Liver (tissue), 9 donors: ENCODE results near the gene SETD1B. TPM values are rescaled to one million over a fixed set of nuclear protein-coding genes. Genes with fewer than 3 reads are reported as not detected.

Experiments
- DNase-seq: peaks from one replicate; pipeline ENCODE4 v3.0.0-alpha.2; 2017; ENCODE audit warnings: low spot score
- H3K27ac ChIP-seq, 2 donors: one replicate each; pipeline ENCODE4 v1.7.0; 2013; ENCODE audit warnings: inconsistent platforms in 2 of 2, low read length in 2 of 2, control low read depth in 1 of 2, low read depth in 1 of 2, mild to moderate bottlenecking in 1 of 2
- H3K27me3 ChIP-seq, 4 donors: one replicate each; pipeline versions ENCODE4 v1.6.1 to v1.7.0; 2013; ENCODE audit warnings: low read length in 3 of 4, inconsistent platforms in 1 of 4, mild to moderate bottlenecking in 1 of 4, moderate library complexity in 1 of 4; ENCODE audit not compliant: control insufficient read depth in 4 of 4, insufficient read depth in 4 of 4
- H3K36me3 ChIP-seq, 4 donors: one replicate each; pipeline versions ENCODE4 v1.6.1 to v1.7.0; 2013; ENCODE audit warnings: low read length in 3 of 4, mild to moderate bottlenecking in 3 of 4, low read depth in 1 of 4, moderate library complexity in 1 of 4; ENCODE audit not compliant: control insufficient read depth in 4 of 4, insufficient read depth in 3 of 4
- H3K4me1 ChIP-seq, 4 donors: one replicate each; pipeline versions ENCODE4 v1.6.1 to v1.7.0; 2013; ENCODE audit warnings: low read length in 3 of 4, mild to moderate bottlenecking in 3 of 4, moderate library complexity in 1 of 4; ENCODE audit not compliant: control insufficient read depth in 4 of 4, insufficient read depth in 4 of 4
- H3K4me3 ChIP-seq, 3 donors: one replicate each; pipeline versions ENCODE4 v1.6.1 to v1.7.0; 2013; ENCODE audit warnings: low read length in 3 of 3, control low read depth in 1 of 3, low read depth in 1 of 3, mild to moderate bottlenecking in 1 of 3
- H3K9ac ChIP-seq, 2 donors: one replicate each; pipeline ENCODE4 v1.7.0; 2013; ENCODE audit warnings: low read length in 2 of 2, mild to moderate bottlenecking in 2 of 2, moderate library complexity in 2 of 2, control low read depth in 1 of 2, low read depth in 1 of 2
- H3K9me3 ChIP-seq, 4 donors: one replicate each; pipeline versions ENCODE4 v1.6.1 to v1.7.0; 2013; ENCODE audit warnings: low read length in 3 of 4; ENCODE audit not compliant: control insufficient read depth in 4 of 4
- EGR1 ChIP-seq, 2 donors: IDR thresholded peaks; 2 replicates each; pipeline ENCODE4 v1.6.1; 2016 to 2018; ENCODE audit warnings: antibody characterized with exemption in 2 of 2, low read depth in 2 of 2
- FOXA1 ChIP-seq: IDR thresholded peaks from 2 replicates; pipeline ENCODE4 v1.6.1; 2016; ENCODE audit warnings: antibody characterized with exemption
- FOXA2 ChIP-seq: IDR thresholded peaks from 2 replicates; pipeline ENCODE4 v1.6.1; 2016; ENCODE audit warnings: antibody characterized with exemption
- GABPA ChIP-seq, 2 donors: IDR thresholded peaks in 1 of 2; conservative IDR thresholded peaks in 1 of 2; 2 replicates each; pipeline ENCODE4 v1.6.1; 2016; ENCODE audit warnings: antibody characterized with exemption in 2 of 2, mild to moderate bottlenecking in 1 of 2, moderate library complexity in 1 of 2
- HNF4A ChIP-seq, 2 donors: conservative IDR thresholded peaks; 2 replicates each; pipeline ENCODE4 v1.6.1; 2016; ENCODE audit warnings: antibody characterized with exemption in 2 of 2, mild to moderate bottlenecking in 2 of 2
- HNF4G ChIP-seq: IDR thresholded peaks from 2 replicates; pipeline ENCODE4 v1.6.1; 2016; ENCODE audit warnings: antibody characterized with exemption
- JUND ChIP-seq, 2 donors: IDR thresholded peaks; 2 replicates each; pipeline ENCODE4 v1.6.1; 2016; ENCODE audit warnings: antibody characterized with exemption in 2 of 2
- NR2F2 ChIP-seq: IDR thresholded peaks from 2 replicates; pipeline ENCODE4 v1.6.1; 2016; ENCODE audit warnings: antibody characterized with exemption
- RAD21 ChIP-seq, 2 donors: IDR thresholded peaks; 2 replicates each; pipeline ENCODE4 v1.6.1; 2016; ENCODE audit warnings: antibody characterized with exemption in 2 of 2, mild to moderate bottlenecking in 2 of 2
- RXRA ChIP-seq, 2 donors: IDR thresholded peaks; 2 replicates each; pipeline ENCODE4 v1.6.1; 2017 to 2018; ENCODE audit warnings: antibody characterized with exemption in 2 of 2, mild to moderate bottlenecking in 1 of 2
- SP1 ChIP-seq: IDR thresholded peaks from 2 replicates; pipeline ENCODE4 v1.6.1; 2018; ENCODE audit warnings: antibody characterized with exemption, mild to moderate bottlenecking
- TAF1 ChIP-seq: conservative IDR thresholded peaks from 2 replicates; pipeline ENCODE4 v1.6.1; 2016; ENCODE audit warnings: antibody characterized with exemption, mild to moderate bottlenecking
- YY1 ChIP-seq: IDR thresholded peaks from 2 replicates; pipeline ENCODE4 v1.6.1; 2016; ENCODE audit warnings: antibody characterized with exemption, mild to moderate bottlenecking
- WGBS: extraction: QIAGEN DNeasy Blood & Tissue Kit; methylation state at CpG from one replicate; pipeline ENCODE4 v1.1.7; 2013; 5-methylcytosine and 5-hydroxymethylcytosine counted together
- polyA plus RNA-seq, 2 donors: library from polyadenylated mRNA; stranded (reverse) in 1 of 2; unstranded in 1 of 2; fragments of 200-250 nt in 1 of 2; fragments of >200 nt in 1 of 2; fragmentation: Nextera tagmentation in 1 of 2; extraction: Ambion mirVana in 1 of 2; gene quantifications; one replicate each; pipeline versions ENCODE4 v1.2.1 to v1.2.3, GENCODE V29; 2013 to 2015
- total RNA-seq, 2 donors: library from RNA; depleted of rRNA; stranded (reverse); fragments of >200 nt; gene quantifications; one replicate each; pipeline ENCODE4 v1.2.3, GENCODE V29; 2014
- TF ChIP-seq, protein P1 (sequence below): IDR thresholded peaks from 2 replicates; pipeline ENCODE4 v1.6.1; 2016; ENCODE audit warnings: antibody characterized with exemption
- TF ChIP-seq, protein P2 (sequence below): IDR thresholded peaks from 2 replicates; pipeline ENCODE4 v1.6.1; 2016; ENCODE audit warnings: antibody characterized with exemption
- TF ChIP-seq, protein P3 (sequence below): IDR thresholded peaks from 2 replicates; pipeline ENCODE4 v1.6.1; 2016; ENCODE audit warnings: antibody characterized with exemption
- TF ChIP-seq, protein P4 (sequence below): IDR thresholded peaks from 2 replicates; pipeline ENCODE4 v1.6.1; 2016; ENCODE audit warnings: antibody characterized with exemption, mild to moderate bottlenecking
- donor health status: healthy.
- donor health status: healthy.
- donor health status: healthy.
- donor health status: healthy.
- donor health status: healthy.

SETD1B gene
- total and polyA plus RNA-seq, 4 donors, result 1.8 to 7.9 (median 5.0) TPM

DNA sequence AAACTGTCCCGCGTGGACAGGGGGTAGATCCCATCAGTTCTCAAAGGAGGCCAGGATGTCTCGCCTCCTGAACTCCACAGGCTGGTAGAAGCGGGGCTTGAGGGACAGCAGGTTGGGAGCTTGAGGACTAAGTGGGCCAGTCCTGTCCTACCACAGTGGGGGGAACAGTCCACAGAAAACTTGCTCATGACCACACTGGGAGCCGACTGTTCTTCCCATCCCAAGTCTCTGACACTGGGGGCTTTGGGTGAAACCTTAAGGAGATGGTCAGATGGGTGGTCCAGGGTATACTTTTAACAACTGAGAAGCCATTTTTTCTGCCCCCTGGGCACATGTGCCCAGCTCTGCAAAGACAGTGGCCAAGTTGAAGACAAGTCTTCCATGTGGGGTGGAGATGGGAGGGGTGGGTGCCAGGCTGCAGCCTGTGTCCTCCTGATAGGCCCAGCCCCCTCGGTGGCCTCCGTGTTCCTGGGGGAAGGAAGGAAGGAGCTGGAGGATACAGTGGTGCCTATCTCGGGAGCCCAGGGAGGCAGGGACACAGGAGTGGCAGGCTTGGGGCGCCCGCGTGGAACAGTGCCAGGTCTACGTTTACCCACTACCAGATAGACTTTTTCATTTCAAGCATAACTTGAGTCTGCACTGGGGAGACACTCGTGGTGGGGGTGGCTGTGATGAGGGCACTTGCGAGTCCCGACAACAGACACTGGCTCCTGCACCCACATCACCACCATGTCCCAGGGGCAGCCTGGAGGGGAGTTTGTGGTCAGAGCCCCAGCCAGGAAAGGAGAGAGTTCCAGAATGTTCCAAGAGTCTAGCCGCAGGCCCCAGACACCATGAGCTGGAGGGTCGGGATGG, 25.0 kb upstream of the SETD1B start:
- Histone ChIP-seq H3K27ac (no peak overlapping the region), H3K36me3 (peaks cover 0 to 4% (median 0%) of the 10 kb centered on the region in 4 donors), H3K4me3 (no peak overlapping the region), H3K9ac (no peak overlapping the region), H3K27me3 (no peaks in the 10 kb centered on the region), H3K4me1 (peaks cover 0 to 3% (median 0%) of the 10 kb centered on the region in 4 donors), H3K9me3 (no peaks in the 10 kb centered on the region)
- DNase-seq, result no peak
- 84% methylated on average over 17 of the region's 17 CpGs for WGBS
- TF ChIP-seq EGR1 (IDR thresholded peaks at IDR 0.05; ENCODE audit: low read depth in 2 of 2) (no peak), RXRA (IDR thresholded peaks at IDR 0.05) (no peak), FOXA2 (no peak)
- TF ChIP-seq, protein P1, sequence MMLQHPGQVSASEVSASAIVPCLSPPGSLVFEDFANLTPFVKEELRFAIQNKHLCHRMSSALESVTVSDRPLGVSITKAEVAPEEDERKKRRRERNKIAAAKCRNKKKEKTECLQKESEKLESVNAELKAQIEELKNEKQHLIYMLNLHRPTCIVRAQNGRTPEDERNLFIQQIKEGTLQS, result no peak
- TF ChIP-seq, protein P2, sequence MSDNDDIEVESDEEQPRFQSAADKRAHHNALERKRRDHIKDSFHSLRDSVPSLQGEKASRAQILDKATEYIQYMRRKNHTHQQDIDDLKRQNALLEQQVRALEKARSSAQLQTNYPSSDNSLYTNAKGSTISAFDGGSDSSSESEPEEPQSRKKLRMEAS, result no peak
- TF ChIP-seq, protein P3, sequence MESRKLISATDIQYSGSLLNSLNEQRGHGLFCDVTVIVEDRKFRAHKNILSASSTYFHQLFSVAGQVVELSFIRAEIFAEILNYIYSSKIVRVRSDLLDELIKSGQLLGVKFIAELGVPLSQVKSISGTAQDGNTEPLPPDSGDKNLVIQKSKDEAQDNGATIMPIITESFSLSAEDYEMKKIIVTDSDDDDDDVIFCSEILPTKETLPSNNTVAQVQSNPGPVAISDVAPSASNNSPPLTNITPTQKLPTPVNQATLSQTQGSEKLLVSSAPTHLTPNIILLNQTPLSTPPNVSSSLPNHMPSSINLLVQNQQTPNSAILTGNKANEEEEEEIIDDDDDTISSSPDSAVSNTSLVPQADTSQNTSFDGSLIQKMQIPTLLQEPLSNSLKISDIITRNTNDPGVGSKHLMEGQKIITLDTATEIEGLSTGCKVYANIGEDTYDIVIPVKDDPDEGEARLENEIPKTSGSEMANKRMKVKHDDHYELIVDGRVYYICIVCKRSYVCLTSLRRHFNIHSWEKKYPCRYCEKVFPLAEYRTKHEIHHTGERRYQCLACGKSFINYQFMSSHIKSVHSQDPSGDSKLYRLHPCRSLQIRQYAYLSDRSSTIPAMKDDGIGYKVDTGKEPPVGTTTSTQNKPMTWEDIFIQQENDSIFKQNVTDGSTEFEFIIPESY, result no peak

DNA sequence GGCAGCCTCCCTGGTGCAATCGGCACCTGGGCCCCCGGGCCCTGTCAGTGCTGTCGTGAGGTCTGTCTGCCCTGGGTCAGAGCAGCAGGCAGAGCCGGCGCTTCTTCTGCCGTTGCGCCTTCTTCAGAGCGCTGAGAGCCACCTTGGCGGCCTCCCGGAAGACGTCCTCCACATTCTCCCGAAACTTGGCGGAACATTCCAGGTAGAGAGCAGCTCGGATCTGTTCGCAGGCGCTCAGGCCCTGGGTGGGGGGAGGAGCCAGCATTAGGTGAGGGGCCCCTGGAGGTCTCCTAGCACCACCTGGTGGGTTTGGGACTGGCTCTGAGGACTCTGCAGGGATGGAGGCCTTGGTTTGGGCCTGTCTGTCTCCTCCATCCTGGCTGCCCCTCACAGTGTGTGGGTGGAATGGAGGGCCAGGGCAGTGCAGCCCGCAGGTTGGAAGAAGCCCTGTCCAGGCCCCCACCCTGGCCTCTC, 24.4 kb upstream of the SETD1B start:
- WGBS, result 97% methylated on average over 17 of the region's 17 CpGs

DNA sequence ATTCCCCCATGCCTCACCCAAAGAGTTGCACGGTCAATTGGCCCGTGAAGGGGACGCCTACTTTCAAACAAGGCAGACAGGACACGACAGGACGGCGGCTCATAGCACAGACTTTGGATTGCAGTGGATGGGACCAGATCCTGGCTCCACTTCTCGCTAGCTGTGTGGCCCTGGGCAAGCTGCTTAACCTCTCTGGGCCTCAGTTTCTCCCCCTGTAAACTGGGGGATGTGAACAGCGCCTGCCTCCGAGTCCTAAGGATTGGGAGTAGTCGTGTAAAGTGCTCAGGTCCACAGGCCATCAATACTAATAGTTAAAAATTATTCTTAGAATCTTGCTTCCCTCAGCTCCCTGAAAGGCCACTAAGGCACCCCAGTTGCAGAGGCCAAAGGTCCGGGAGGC, 23.4 kb upstream of the SETD1B start:
- 94% methylated on average over 11 of the region's 11 CpGs for WGBS
- no peak for DNase-seq
- Histone ChIP-seq H3K4me1 (peaks cover 0 to 6% (median 5%) of the 10 kb centered on the region in 4 donors), H3K27ac (no peak overlapping the region), H3K27me3 (no peaks in the 10 kb centered on the region), H3K4me3 (no peak overlapping the region), H3K36me3 (peaks cover 0 to 4% (median 0%) of the 10 kb centered on the region in 4 donors), H3K9me3 (no peaks in the 10 kb centered on the region), H3K9ac (no peak overlapping the region)
- TF ChIP-seq GABPA (IDR thresholded peaks at IDR 0.05 in 1 of 2, conservative IDR thresholded peaks at IDR 0.05 in 1 of 2) (no peak), HNF4A (conservative IDR thresholded peaks at IDR 0.05) (no peak), RXRA (IDR thresholded peaks at IDR 0.05) (no peak), YY1 (no peak), TAF1 (no peak), NR2F2 (no peak), FOXA1 (no peak), EGR1 (IDR thresholded peaks at IDR 0.05; ENCODE audit: low read depth in 2 of 2) (no peak), HNF4G (no peak), FOXA2 (no peak), JUND (IDR thresholded peaks at IDR 0.05) (no peak), RAD21 (IDR thresholded peaks at IDR 0.05) (no peak), SP1 (no peak)
- TF ChIP-seq, protein P1, result no peak
- TF ChIP-seq, protein P4, sequence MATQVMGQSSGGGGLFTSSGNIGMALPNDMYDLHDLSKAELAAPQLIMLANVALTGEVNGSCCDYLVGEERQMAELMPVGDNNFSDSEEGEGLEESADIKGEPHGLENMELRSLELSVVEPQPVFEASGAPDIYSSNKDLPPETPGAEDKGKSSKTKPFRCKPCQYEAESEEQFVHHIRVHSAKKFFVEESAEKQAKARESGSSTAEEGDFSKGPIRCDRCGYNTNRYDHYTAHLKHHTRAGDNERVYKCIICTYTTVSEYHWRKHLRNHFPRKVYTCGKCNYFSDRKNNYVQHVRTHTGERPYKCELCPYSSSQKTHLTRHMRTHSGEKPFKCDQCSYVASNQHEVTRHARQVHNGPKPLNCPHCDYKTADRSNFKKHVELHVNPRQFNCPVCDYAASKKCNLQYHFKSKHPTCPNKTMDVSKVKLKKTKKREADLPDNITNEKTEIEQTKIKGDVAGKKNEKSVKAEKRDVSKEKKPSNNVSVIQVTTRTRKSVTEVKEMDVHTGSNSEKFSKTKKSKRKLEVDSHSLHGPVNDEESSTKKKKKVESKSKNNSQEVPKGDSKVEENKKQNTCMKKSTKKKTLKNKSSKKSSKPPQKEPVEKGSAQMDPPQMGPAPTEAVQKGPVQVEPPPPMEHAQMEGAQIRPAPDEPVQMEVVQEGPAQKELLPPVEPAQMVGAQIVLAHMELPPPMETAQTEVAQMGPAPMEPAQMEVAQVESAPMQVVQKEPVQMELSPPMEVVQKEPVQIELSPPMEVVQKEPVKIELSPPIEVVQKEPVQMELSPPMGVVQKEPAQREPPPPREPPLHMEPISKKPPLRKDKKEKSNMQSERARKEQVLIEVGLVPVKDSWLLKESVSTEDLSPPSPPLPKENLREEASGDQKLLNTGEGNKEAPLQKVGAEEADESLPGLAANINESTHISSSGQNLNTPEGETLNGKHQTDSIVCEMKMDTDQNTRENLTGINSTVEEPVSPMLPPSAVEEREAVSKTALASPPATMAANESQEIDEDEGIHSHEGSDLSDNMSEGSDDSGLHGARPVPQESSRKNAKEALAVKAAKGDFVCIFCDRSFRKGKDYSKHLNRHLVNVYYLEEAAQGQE, result no peak
- TF ChIP-seq, protein P3, result no peak
- TF ChIP-seq, protein P2, result no peak

More for the DNA sequence above, 24.4 kb upstream of the SETD1B start:
- Histone ChIP-seq H3K9me3 (no peaks in the 10 kb centered on the region), H3K27me3 (no peaks in the 10 kb centered on the region), H3K4me1 (peaks cover 0 to 3% (median under 1%) of the 10 kb centered on the region in 4 donors), H3K9ac (no peak overlapping the region), H3K27ac (no peak overlapping the region), H3K36me3 (peaks cover 0 to 4% (median 0%) of the 10 kb centered on the region in 4 donors), H3K4me3 (no peak overlapping the region)
- TF ChIP-seq RAD21 (IDR thresholded peaks at IDR 0.05), result no peak
- DNase-seq, result no peak
